HG02870 (cell line): ENCODE measurements around the gene KIF3C.
"Not testable (repeated sequence)": the region's sequence is repeated elsewhere in the genome, so short reads cannot be mapped to it uniquely, and the experiment has no call there.

ENCODE experiments used
- ATAC-seq: cut with Tn5 transposase; IDR thresholded peaks from one replicate; pipeline ENCODE4 v1.9.1; 2021; ENCODE audit warnings: mild to moderate bottlenecking, moderate library complexity; ENCODE audit not compliant: unreplicated experiment

Gene KIF3C

GRCh38 chr2:25982273-25982967 lies at the start of gene KIF3C:
TSS of gene KIF3C (minus strand) at chr2:25982497. CDS start at chr2:25981917, 580 bp downstream.
- ATAC-seq = peak; percentile 66

- not testable (repeated sequence) for ATAC-seq
These were observed 45.8 kb upstream of the KIF3C start for GRCh38 chr2:26028083-26028482.

- no peak for ATAC-seq
These were observed 43.2 kb upstream of the KIF3C start for GRCh38 chr2:26025509-26025908.

- no peak for ATAC-seq
These were observed 42.0 kb upstream of the KIF3C start for GRCh38 chr2:26024260-26024659.

- ATAC-seq = no peak
These were observed 37.9 kb upstream of the KIF3C start for GRCh38 chr2:26020231-26020640.

- no peak for ATAC-seq
These were observed 36.1 kb upstream of the KIF3C start for GRCh38 chr2:26018184-26019055.

GRCh38 chr2:26017464-26018183 lies 35.3 kb upstream of the KIF3C start:
- ATAC-seq = no peak

- not testable (repeated sequence) for ATAC-seq
These were observed 34.4 kb upstream of the KIF3C start for GRCh38 chr2:26016706-26017045.

- no peak for ATAC-seq
These were observed 33.9 kb upstream of the KIF3C start for GRCh38 chr2:26016012-26016705.

- no peak for ATAC-seq
These were observed 31.4 kb upstream of the KIF3C start for GRCh38 chr2:26013668-26014067.

- ATAC-seq = no peak
These were observed 29.9 kb upstream of the KIF3C start for GRCh38 chr2:26011990-26012856.

- ATAC-seq = no peak
These were observed 29.3 kb upstream of the KIF3C start for GRCh38 chr2:26011609-26011989.

- no peak for ATAC-seq
These were observed 28.6 kb upstream of the KIF3C start for GRCh38 chr2:26010943-26011342.

GRCh38 chr2:26009567-26009963 lies 27.3 kb upstream of the KIF3C start:
- ATAC-seq = no peak

- no peak for ATAC-seq
These were observed 26.7 kb upstream of the KIF3C start for GRCh38 chr2:26008851-26009566.

- no peak for ATAC-seq
These were observed 25.8 kb upstream of the KIF3C start for GRCh38 chr2:26008095-26008494.

- ATAC-seq = no peak
These were observed 20.5 kb upstream of the KIF3C start for GRCh38 chr2:26002632-26003310.

- no peak for ATAC-seq
These were observed 19.6 kb upstream of the KIF3C start for GRCh38 chr2:26001743-26002351.
